Ishikawa (cell line): Measurements from ENCODE around the gene NTN5.

Experiments used
- CEBPB ChIP-seq: IDR thresholded peaks from 2 replicates; pipeline ENCODE4 v1.6.1; 2012
- CREB1 ChIP-seq: IDR thresholded peaks from 2 replicates; pipeline ENCODE4 v1.6.1; 2012; ENCODE audit warnings: low read depth
- EGR1 ChIP-seq: IDR thresholded peaks from 2 replicates; pipeline ENCODE4 v1.6.1; 2012
- EP300 ChIP-seq: IDR thresholded peaks from 2 replicates; pipeline ENCODE4 v1.6.1; 2012; ENCODE audit warnings: borderline replicate concordance
- FOXM1 ChIP-seq: IDR thresholded peaks from 2 replicates; pipeline ENCODE4 v1.6.1; 2012; ENCODE audit warnings: low read depth, borderline replicate concordance
- MAX ChIP-seq: IDR thresholded peaks from 2 replicates; pipeline ENCODE4 v1.6.1; 2012
- NFIC ChIP-seq: IDR thresholded peaks from 2 replicates; pipeline ENCODE4 v1.6.1; 2012
- REST ChIP-seq: IDR thresholded peaks from 2 replicates; pipeline ENCODE4 v1.6.1; 2012; ENCODE audit warnings: low read depth, mild to moderate bottlenecking
- TAF1 ChIP-seq: IDR thresholded peaks from 2 replicates; pipeline ENCODE4 v1.6.1; 2012; ENCODE audit warnings: low read depth, mild to moderate bottlenecking
- TCF12 ChIP-seq: IDR thresholded peaks from 2 replicates; pipeline ENCODE4 v1.6.1; 2012; ENCODE audit warnings: low read depth
- TEAD4 ChIP-seq: IDR thresholded peaks from 2 replicates; pipeline ENCODE4 v1.6.1; 2012
- YY1 ChIP-seq: IDR thresholded peaks from 2 replicates; pipeline ENCODE4 v1.6.1; 2012; ENCODE audit warnings: low read depth
- ZBTB7A ChIP-seq: IDR thresholded peaks from 2 replicates; pipeline ENCODE4 v1.6.1; 2012; ENCODE audit warnings: low read depth

GRCh38 chr19:48668761-48669160 lies 4.1 kb downstream of the NTN5 start:
- TF ChIP-seq CREB1: no peak
- TF ChIP-seq TAF1: no peak
- no peak for TF ChIP-seq MAX
- TF ChIP-seq TEAD4: no peak
- TF ChIP-seq REST: no peak
- no peak for TF ChIP-seq TCF12
- no peak for TF ChIP-seq EGR1
- TF ChIP-seq YY1: no peak
- no peak for TF ChIP-seq CEBPB
- no peak for TF ChIP-seq EP300
- no peak for TF ChIP-seq FOXM1
- no peak for TF ChIP-seq ZBTB7A
- TF ChIP-seq NFIC: no peak
